HCT116 (cell line): ENCODE results near the gene ZNRF2. TPM values are rescaled to one million over a fixed set of nuclear protein-coding genes. Genes with fewer than 3 reads are reported as not detected.

ENCODE experiments used
- ATAC-seq: fragments of 200-7000 bp; cut with Tn5 transposase; 2 replicates; pipeline ENCODE4 v1.9.1; 2020; ENCODE audit warnings: mild to moderate bottlenecking, moderate library complexity
- BruUV-seq: library from RNA; stranded (reverse); fragments of 400-500 nt; replicated peaks from 2 replicates; lab custom pipeline; 2021; lab: Mats Ljungman, UMichigan
- CTCF ChIA-PET: fragments of 300-600 bp; sonication (Branson Sonifier 250); formaldehyde crosslinking; loops from one replicate; lab custom pipeline; 2021; ENCODE audit warnings: antibody characterized with exemption; lab: Charles Lee
- POLR2A ChIA-PET: fragments of 300-600, 350-600 bp; sonication (Branson Sonifier 250); formaldehyde crosslinking; loops from one replicate; lab custom pipeline; 2021; ENCODE audit warnings: antibody characterized with exemption; lab: Charles Lee
- RAD21 ChIA-PET, 2 experiments: fragments of 300-600 bp; sonication (Branson Sonifier 250); formaldehyde crosslinking; loops; one replicate each; lab custom pipeline; 2023; ENCODE audit warnings: low total read pairs in 2 of 2; ENCODE audit not compliant: uncharacterized antibody in 2 of 2, unreplicated experiment in 2 of 2, low non-redundant PET in 1 of 2; lab: Charles Lee
- DNase-seq: peaks from one replicate; pipeline ENCODE4 v3.0.0-alpha.2; 2010; ENCODE audit warnings: low read depth, low spot score
- H2AFZ ChIP-seq: fragments of 200-600 bp; shearing (Covaris generic), sonication (generic); 2 replicates; pipeline ENCODE4 v1.6.1; 2017; ENCODE audit warnings: low read depth, mixed run types, mixed read lengths, antibody characterized with exemption, low read length; ENCODE audit not compliant: poor library complexity, severe bottlenecking
- H3K27ac ChIP-seq: 2 replicates; pipeline ENCODE4 v1.5.1; 2012; ENCODE audit warnings: low read depth, low read length
- H3K27me3 ChIP-seq: fragments of 200-600 bp; sonication (generic); 2 replicates; pipeline ENCODE4 v1.6.1; 2016; ENCODE audit warnings: mixed run types, low read length, mixed read lengths; ENCODE audit not compliant: insufficient read depth
- H3K36me3 ChIP-seq, 2 experiments: fragments of 200-500 bp in 1 of 2; fragments of 200-600 bp in 1 of 2; sonication (Bioruptor generic) in 1 of 2; sonication (generic) in 1 of 2; 2 replicates each; pipeline versions ENCODE4 v1.5.1 to v1.6.1; 2014 to 2016; ENCODE audit warnings: low read length in 2 of 2, inconsistent platforms in 1 of 2, mixed read lengths in 1 of 2, mixed run types in 1 of 2; ENCODE audit not compliant: insufficient read depth in 2 of 2, control insufficient read depth in 1 of 2
- H3K4me1 ChIP-seq, 2 experiments: fragments of 200-600 bp in 1 of 2; sonication (generic) in 1 of 2; 2 replicates each; pipeline versions ENCODE4 v1.5.1 to v1.6.1; 2012 to 2017; ENCODE audit warnings: low read length in 2 of 2, inconsistent platforms in 1 of 2, mild to moderate bottlenecking in 1 of 2, mixed read lengths in 1 of 2, mixed run types in 1 of 2, moderate library complexity in 1 of 2; ENCODE audit not compliant: insufficient read depth in 2 of 2, control insufficient read depth in 1 of 2
- H3K4me2 ChIP-seq: fragments of 200-600 bp; sonication (generic); 2 replicates; pipeline ENCODE4 v1.6.1; 2017; ENCODE audit warnings: mixed run types, low read length, mixed read lengths
- H3K4me3 ChIP-seq, 2 experiments: fragments of 200-600 bp in 1 of 2; sonication (generic) in 1 of 2; replicated peaks in 1 of 2; 2 replicates each; pipeline ENCODE4 v1.5.1; 2011 to 2016; ENCODE audit warnings: low read length in 2 of 2, control low read depth in 1 of 2, low read depth in 1 of 2, mild to moderate bottlenecking in 1 of 2, mixed read lengths in 1 of 2, mixed run types in 1 of 2
- H3K79me2 ChIP-seq: fragments of 200-600 bp; sonication (generic); 2 replicates; pipeline ENCODE4 v1.6.1; 2017; ENCODE audit warnings: mild to moderate bottlenecking, mixed run types, low read length, moderate library complexity, mixed read lengths; ENCODE audit not compliant: insufficient read depth
- H3K9ac ChIP-seq: fragments of 200-600 bp; sonication (generic); 2 replicates; pipeline ENCODE4 v1.6.1; 2016; ENCODE audit warnings: low read length, mixed read lengths
- H3K9me2 ChIP-seq: fragments of 200-600 bp; sonication (generic), shearing (Covaris generic); 2 replicates; pipeline ENCODE4 v1.6.1; 2017; ENCODE audit warnings: mixed run types, mild to moderate bottlenecking, moderate library complexity; ENCODE audit not compliant: insufficient read depth
- H3K9me3 ChIP-seq, 2 experiments: fragments of 200-500 bp in 1 of 2; fragments of 200-600 bp in 1 of 2; sonication (Bioruptor generic) in 1 of 2; sonication (generic) in 1 of 2; 2 replicates each; pipeline ENCODE4 v1.6.1; 2014 to 2017; ENCODE audit warnings: low read length in 2 of 2, mixed read lengths in 2 of 2, inconsistent platforms in 1 of 2, low read depth in 1 of 2, mild to moderate bottlenecking in 1 of 2, mixed run types in 1 of 2, moderate library complexity in 1 of 2; ENCODE audit not compliant: control insufficient read depth in 1 of 2, insufficient read depth in 1 of 2
- H4K20me1 ChIP-seq: fragments of 200-600 bp; sonication (generic), shearing (Covaris generic); 2 replicates; pipeline ENCODE4 v1.6.1; 2017; ENCODE audit warnings: mixed run types, mild to moderate bottlenecking, moderate library complexity; ENCODE audit not compliant: insufficient read depth
- CBX3 ChIP-seq: IDR thresholded peaks from 2 replicates; pipeline ENCODE4 v1.6.1; 2012; ENCODE audit warnings: low read depth
- EGR1 ChIP-seq: IDR thresholded peaks from 2 replicates; pipeline ENCODE4 v1.6.1; 2012; ENCODE audit warnings: low read depth
- EZH2phosphoT487 ChIP-seq: fragments of 200-600 bp; IDR thresholded peaks from 2 replicates; pipeline ENCODE4 v1.6.1; 2018; ENCODE audit warnings: antibody characterized with exemption, borderline replicate concordance
- FOSL1 ChIP-seq: IDR thresholded peaks from 2 replicates; pipeline ENCODE4 v1.6.1; 2012; ENCODE audit warnings: low read depth
- JUND ChIP-seq: IDR thresholded peaks from 2 replicates; pipeline ENCODE4 v1.6.1; 2012
- POLR2A ChIP-seq: IDR thresholded peaks from 2 replicates; pipeline ENCODE4 v1.7.0; 2011; ENCODE audit warnings: borderline replicate concordance; ENCODE audit not compliant: insufficient read depth, insufficient read length; ENCODE audit errors: extremely low read depth
- POLR2AphosphoS5 ChIP-seq: IDR thresholded peaks from 2 replicates; pipeline ENCODE4 v1.6.1; 2011; ENCODE audit warnings: mild to moderate bottlenecking, low read depth, low read length, moderate library complexity
- RAD21 ChIP-seq: IDR thresholded peaks from 2 replicates; pipeline ENCODE4 v1.6.1; 2012; ENCODE audit warnings: low read depth, mild to moderate bottlenecking
- SIN3A ChIP-seq: IDR thresholded peaks from 2 replicates; pipeline ENCODE4 v1.6.1; 2012; ENCODE audit warnings: low read depth
- SP1 ChIP-seq: IDR thresholded peaks from 2 replicates; pipeline ENCODE4 v1.6.1; 2012; ENCODE audit warnings: low read depth
- TCF7L2 ChIP-seq: IDR thresholded peaks from 2 replicates; pipeline ENCODE4 v1.7.0; 2011; ENCODE audit warnings: borderline replicate concordance, inconsistent platforms; ENCODE audit not compliant: insufficient read depth, insufficient read length; ENCODE audit errors: extremely low read depth
- ZFX ChIP-seq: fragments of 450-650 bp; IDR thresholded peaks from 2 replicates; pipeline ENCODE4 v1.6.1; 2017
- intact Hi-C: fragments of 100-400 bp; cut with micrococcal nuclease; formaldehyde crosslinking; loops from 2 replicates; pipeline ENCODE4 v1.10.0; 2022
- total RNA-seq: library from RNA; stranded (reverse); gene quantifications from one replicate; pipeline ENCODE4 v1.2.1, GENCODE V29; 2021; ENCODE audit not compliant: unreplicated experiment
- TF ChIP-seq, protein P1 (sequence below): IDR thresholded peaks from 2 replicates; pipeline ENCODE4 v1.6.1; 2012
- TF ChIP-seq, protein P2 (sequence below): IDR thresholded peaks from 2 replicates; pipeline ENCODE4 v1.6.1; 2011; ENCODE audit warnings: mild to moderate bottlenecking, low read length, moderate library complexity; ENCODE audit not compliant: insufficient replicate concordance; ENCODE audit errors: extremely low read depth
- TF ChIP-seq, protein P3 (sequence below): IDR thresholded peaks from 2 replicates; pipeline ENCODE4 v1.6.1; 2012; ENCODE audit warnings: low read depth
- TF ChIP-seq, protein P4 (sequence below): IDR thresholded peaks from 2 replicates; pipeline ENCODE4 v1.6.1; 2012

The ZNRF2 gene
- total RNA-seq, 1 experiment from 2014 or later: 10.2 TPM

DNA sequence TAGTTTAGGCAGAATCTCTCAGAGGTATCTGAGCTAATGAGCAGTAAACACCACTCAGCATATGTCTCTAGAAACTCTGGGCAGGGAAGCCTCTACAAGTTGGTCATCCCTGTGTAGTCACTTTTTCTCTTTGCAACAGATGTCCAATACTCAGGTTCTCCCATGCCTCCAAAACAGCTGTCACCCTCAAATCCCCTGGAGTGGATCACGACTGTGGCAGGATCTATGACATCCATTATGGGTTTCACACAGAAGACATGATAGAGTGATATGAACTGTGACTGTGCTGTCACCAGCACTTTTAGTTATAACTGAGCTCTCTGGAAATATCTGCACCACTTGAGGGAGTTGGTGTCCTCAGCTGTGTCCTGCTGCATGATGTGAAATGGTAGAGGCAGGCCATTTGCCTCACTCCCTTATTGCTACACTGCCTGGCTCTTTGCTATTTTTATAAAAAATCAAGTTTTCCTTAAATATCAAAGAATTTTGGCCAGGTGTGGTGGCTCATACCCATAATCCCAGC, 24.1 kb upstream of the ZNRF2 start:
- Histone ChIP-seq H3K9me2 (no peaks in the 10 kb centered on the region), H3K27me3 (no peaks in the 10 kb centered on the region), H4K20me1 (no peaks in the 10 kb centered on the region), H3K4me1 (no peaks in the 10 kb centered on the region), H3K36me3 (no peaks in the 10 kb centered on the region), H3K4me3 (no peak overlapping the region), H3K9ac (no peak overlapping the region), H2AFZ (no peak overlapping the region), H3K9me3 (no peaks in the 10 kb centered on the region), H3K27ac (no peak overlapping the region), H3K4me2 (no peak overlapping the region), H3K79me2 (no peaks in the 10 kb centered on the region)
- ChIA-PET POLR2A (no interaction called here), RAD21 (no interaction called here), CTCF (no interaction called here)
- TF ChIP-seq EGR1 (no peak), EZH2phosphoT487 (no peak), SP1 (no peak), RAD21 (no peak), ZFX (no peak)
- TF ChIP-seq, protein P1, sequence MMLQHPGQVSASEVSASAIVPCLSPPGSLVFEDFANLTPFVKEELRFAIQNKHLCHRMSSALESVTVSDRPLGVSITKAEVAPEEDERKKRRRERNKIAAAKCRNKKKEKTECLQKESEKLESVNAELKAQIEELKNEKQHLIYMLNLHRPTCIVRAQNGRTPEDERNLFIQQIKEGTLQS: no peak
- no TSS peak for BruUV-seq
- no peak for ATAC-seq
- intact Hi-C loops: no loop called here
- DNase-seq: no peak

DNA sequence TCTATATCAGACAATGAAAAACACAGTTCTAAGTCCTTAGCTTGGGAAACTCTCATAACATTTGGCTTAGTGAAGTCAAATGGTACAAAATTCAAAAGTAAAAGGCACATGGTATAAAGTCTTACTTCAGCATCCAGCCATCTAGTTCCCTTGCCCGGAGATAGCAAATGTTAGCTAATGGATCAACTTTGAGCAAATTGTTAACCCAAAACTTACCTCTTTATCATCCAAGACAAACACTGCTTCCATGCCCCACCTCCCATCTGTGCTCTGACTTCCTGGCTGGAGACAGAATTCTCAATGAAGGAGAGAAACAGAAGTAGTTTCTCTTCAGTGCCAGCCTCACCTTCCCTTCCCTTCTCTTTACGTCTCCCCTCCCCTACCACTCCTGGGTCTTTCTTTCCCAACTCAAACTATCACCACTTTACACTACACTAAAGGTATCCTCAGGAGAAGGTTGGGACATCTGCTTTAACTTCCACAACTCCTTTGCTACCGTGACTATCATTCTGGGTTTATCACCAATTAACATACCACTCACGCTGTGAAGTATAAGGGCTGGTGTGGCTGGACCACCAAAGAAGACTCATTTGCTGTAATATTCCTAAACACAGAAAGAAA, 21.2 kb upstream of the ZNRF2 start:
- no TSS peak for BruUV-seq
- Histone ChIP-seq H3K9me3 (no peaks in the 10 kb centered on the region), H3K27me3 (no peaks in the 10 kb centered on the region), H3K27ac (no peak overlapping the region), H3K36me3 (no peaks in the 10 kb centered on the region), H3K4me2 (no peak overlapping the region), H4K20me1 (no peaks in the 10 kb centered on the region), H3K9me2 (no peaks in the 10 kb centered on the region), H3K4me3 (no peak overlapping the region), H3K9ac (no peak overlapping the region), H2AFZ (no peak overlapping the region), H3K79me2 (no peaks in the 10 kb centered on the region), H3K4me1 (no peaks in the 10 kb centered on the region)
- CTCF ChIA-PET: no interaction called here
- no peak for DNase-seq
- POLR2A ChIA-PET: no interaction called here
- RAD21 ChIA-PET: no interaction called here
- intact Hi-C loops: no loop called here
- no peak for ATAC-seq
- TF ChIP-seq SIN3A: no peak
- no peak for TF ChIP-seq CBX3
- TF ChIP-seq, protein P2, sequence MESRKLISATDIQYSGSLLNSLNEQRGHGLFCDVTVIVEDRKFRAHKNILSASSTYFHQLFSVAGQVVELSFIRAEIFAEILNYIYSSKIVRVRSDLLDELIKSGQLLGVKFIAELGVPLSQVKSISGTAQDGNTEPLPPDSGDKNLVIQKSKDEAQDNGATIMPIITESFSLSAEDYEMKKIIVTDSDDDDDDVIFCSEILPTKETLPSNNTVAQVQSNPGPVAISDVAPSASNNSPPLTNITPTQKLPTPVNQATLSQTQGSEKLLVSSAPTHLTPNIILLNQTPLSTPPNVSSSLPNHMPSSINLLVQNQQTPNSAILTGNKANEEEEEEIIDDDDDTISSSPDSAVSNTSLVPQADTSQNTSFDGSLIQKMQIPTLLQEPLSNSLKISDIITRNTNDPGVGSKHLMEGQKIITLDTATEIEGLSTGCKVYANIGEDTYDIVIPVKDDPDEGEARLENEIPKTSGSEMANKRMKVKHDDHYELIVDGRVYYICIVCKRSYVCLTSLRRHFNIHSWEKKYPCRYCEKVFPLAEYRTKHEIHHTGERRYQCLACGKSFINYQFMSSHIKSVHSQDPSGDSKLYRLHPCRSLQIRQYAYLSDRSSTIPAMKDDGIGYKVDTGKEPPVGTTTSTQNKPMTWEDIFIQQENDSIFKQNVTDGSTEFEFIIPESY: no peak
- TF ChIP-seq EGR1: no peak
- no peak for TF ChIP-seq TCF7L2
- TF ChIP-seq JUND: no peak
- no peak for TF ChIP-seq POLR2A
- no peak for TF ChIP-seq FOSL1
- TF ChIP-seq POLR2AphosphoS5: no peak
- TF ChIP-seq, protein P3, sequence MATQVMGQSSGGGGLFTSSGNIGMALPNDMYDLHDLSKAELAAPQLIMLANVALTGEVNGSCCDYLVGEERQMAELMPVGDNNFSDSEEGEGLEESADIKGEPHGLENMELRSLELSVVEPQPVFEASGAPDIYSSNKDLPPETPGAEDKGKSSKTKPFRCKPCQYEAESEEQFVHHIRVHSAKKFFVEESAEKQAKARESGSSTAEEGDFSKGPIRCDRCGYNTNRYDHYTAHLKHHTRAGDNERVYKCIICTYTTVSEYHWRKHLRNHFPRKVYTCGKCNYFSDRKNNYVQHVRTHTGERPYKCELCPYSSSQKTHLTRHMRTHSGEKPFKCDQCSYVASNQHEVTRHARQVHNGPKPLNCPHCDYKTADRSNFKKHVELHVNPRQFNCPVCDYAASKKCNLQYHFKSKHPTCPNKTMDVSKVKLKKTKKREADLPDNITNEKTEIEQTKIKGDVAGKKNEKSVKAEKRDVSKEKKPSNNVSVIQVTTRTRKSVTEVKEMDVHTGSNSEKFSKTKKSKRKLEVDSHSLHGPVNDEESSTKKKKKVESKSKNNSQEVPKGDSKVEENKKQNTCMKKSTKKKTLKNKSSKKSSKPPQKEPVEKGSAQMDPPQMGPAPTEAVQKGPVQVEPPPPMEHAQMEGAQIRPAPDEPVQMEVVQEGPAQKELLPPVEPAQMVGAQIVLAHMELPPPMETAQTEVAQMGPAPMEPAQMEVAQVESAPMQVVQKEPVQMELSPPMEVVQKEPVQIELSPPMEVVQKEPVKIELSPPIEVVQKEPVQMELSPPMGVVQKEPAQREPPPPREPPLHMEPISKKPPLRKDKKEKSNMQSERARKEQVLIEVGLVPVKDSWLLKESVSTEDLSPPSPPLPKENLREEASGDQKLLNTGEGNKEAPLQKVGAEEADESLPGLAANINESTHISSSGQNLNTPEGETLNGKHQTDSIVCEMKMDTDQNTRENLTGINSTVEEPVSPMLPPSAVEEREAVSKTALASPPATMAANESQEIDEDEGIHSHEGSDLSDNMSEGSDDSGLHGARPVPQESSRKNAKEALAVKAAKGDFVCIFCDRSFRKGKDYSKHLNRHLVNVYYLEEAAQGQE: no peak
- no peak for TF ChIP-seq SP1
- TF ChIP-seq, protein P4, sequence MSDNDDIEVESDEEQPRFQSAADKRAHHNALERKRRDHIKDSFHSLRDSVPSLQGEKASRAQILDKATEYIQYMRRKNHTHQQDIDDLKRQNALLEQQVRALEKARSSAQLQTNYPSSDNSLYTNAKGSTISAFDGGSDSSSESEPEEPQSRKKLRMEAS: no peak
